Mesothelial cell of epicardium (in vitro differentiated cells): Measurements from ENCODE around the gene BAHCC1. TPM values are rescaled to one million over a fixed set of nuclear protein-coding genes. Genes with fewer than 3 reads are reported as not detected.
A peak's percentile ranks its signal among the peaks of the same experiment; 100 is the strongest.

Experiments used
- DNase-seq, 2 experiments: peaks; one replicate each; pipeline ENCODE4 v3.0.0; 2021; ENCODE audit warnings: low spot score in 2 of 2; ENCODE audit not compliant: unreplicated experiment in 2 of 2
- H3K27ac Mint-ChIP-seq: 2 replicates; pipeline ENCODE4 v1.8.0; 2021; ENCODE audit warnings: mixed read lengths
- H3K27me3 Mint-ChIP-seq: 2 replicates; pipeline ENCODE4 v1.8.0; 2021; ENCODE audit warnings: low read depth, mixed read lengths
- H3K36me3 Mint-ChIP-seq: 2 replicates; pipeline ENCODE4 v1.8.0; 2021; ENCODE audit warnings: mixed read lengths
- H3K4me1 Mint-ChIP-seq: 2 replicates; pipeline ENCODE4 v1.8.0; 2021; ENCODE audit warnings: mixed read lengths
- H3K4me3 Mint-ChIP-seq: 2 replicates; pipeline ENCODE4 v1.8.0; 2021; ENCODE audit warnings: mild to moderate bottlenecking, moderate library complexity, mixed read lengths
- H3K9me3 Mint-ChIP-seq: 2 replicates; pipeline ENCODE4 v1.8.0; 2021; ENCODE audit warnings: mixed read lengths
- CTCF ChIP-seq: fragments of 200-600 bp; sonication (generic); IDR thresholded peaks from one replicate; pipeline ENCODE4 v1.5.0; 2021; ENCODE audit warnings: antibody characterized with exemption; ENCODE audit not compliant: unreplicated experiment
- total RNA-seq: library from RNA; stranded (reverse); gene quantifications from 3 replicates; pipeline ENCODE4 v1.2.1, GENCODE V29; 2021

The BAHCC1 gene
- total RNA-seq, 1 donor from 2014 or later: 34.9 TPM

GRCh38 chr17:81402530-81402941, 7.3 kb downstream of the BAHCC1 start:
- no peak for TF ChIP-seq CTCF
- H3K27me3 Mint-ChIP-seq: no peaks in the 10 kb centered on the region

GRCh38 chr17:81402981-81403467, 7.8 kb downstream of the BAHCC1 start:
- Mint-ChIP-seq H3K27ac (peak overlapping the region; percentile 90), H3K4me3 (peak overlapping the region; percentile 28), H3K27me3 (no peaks in the 10 kb centered on the region), H3K9me3 (no peaks in the 10 kb centered on the region), H3K36me3 (no peaks in the 10 kb centered on the region), H3K4me1 (peaks cover 70% of the 10 kb centered on the region)
- DNase-seq: no peak
- TF ChIP-seq CTCF: no peak

More at GRCh38 chr17:81402530-81402941, 7.3 kb downstream of the BAHCC1 start:
- no peak for DNase-seq
- H3K9me3 Mint-ChIP-seq: no peaks in the 10 kb centered on the region
- H3K4me1 Mint-ChIP-seq: peaks cover 75% of the 10 kb centered on the region
- H3K27ac Mint-ChIP-seq: peak overlapping the region; percentile 90
- peak overlapping the region; percentile 28 for H3K4me3 Mint-ChIP-seq
- no peaks in the 10 kb centered on the region for H3K36me3 Mint-ChIP-seq

- no peaks in the 10 kb centered on the region for H3K9me3 Mint-ChIP-seq
- H3K4me3 Mint-ChIP-seq: peak overlapping the region; percentile 24
- H3K27me3 Mint-ChIP-seq: no peaks in the 10 kb centered on the region
- TF ChIP-seq CTCF: no peak
- no peak for DNase-seq
- peaks cover 66% of the 10 kb centered on the region for H3K4me1 Mint-ChIP-seq
- H3K36me3 Mint-ChIP-seq: no peaks in the 10 kb centered on the region
- peak overlapping the region; percentile 77 for H3K27ac Mint-ChIP-seq
Measured at GRCh38 chr17:81403671-81404534, 8.6 kb downstream of the BAHCC1 start.

- H3K27ac Mint-ChIP-seq: peak overlapping the region; percentile 82
- no peaks in the 10 kb centered on the region for H3K9me3 Mint-ChIP-seq
- no peaks in the 10 kb centered on the region for H3K36me3 Mint-ChIP-seq
- peak overlapping the region; percentile 24 for H3K4me3 Mint-ChIP-seq
- no peaks in the 10 kb centered on the region for H3K27me3 Mint-ChIP-seq
- DNase-seq: no peak
- peaks cover 72% of the 10 kb centered on the region for H3K4me1 Mint-ChIP-seq
- TF ChIP-seq CTCF: no peak
Measured at GRCh38 chr17:81404558-81405165, 9.4 kb downstream of the BAHCC1 start.

GRCh38 chr17:81405411-81405872, 10.2 kb downstream of the BAHCC1 start:
- H3K4me3 Mint-ChIP-seq: peak overlapping the region; percentile 1
- peaks cover 69% of the 10 kb centered on the region for H3K4me1 Mint-ChIP-seq
- H3K9me3 Mint-ChIP-seq: no peaks in the 10 kb centered on the region
- no peak for DNase-seq
- H3K27me3 Mint-ChIP-seq: no peaks in the 10 kb centered on the region
- H3K36me3 Mint-ChIP-seq: no peaks in the 10 kb centered on the region
- H3K27ac Mint-ChIP-seq: peak overlapping the region; percentile 82
- TF ChIP-seq CTCF: no peak
